Measurements from ENCODE around the gene UCHL5. TPM values are rescaled to one million over a fixed set of nuclear protein-coding genes. Genes with fewer than 3 reads are reported as not detected.
"Not testable (repeated sequence)": the region's sequence is repeated elsewhere in the genome, so short reads cannot be mapped to it uniquely, and the experiment has no call there.

Gene UCHL5
- polyA plus RNA-seq, 4 donors, result 41.2 to 51.2 (median 49.4) TPM

DNA sequence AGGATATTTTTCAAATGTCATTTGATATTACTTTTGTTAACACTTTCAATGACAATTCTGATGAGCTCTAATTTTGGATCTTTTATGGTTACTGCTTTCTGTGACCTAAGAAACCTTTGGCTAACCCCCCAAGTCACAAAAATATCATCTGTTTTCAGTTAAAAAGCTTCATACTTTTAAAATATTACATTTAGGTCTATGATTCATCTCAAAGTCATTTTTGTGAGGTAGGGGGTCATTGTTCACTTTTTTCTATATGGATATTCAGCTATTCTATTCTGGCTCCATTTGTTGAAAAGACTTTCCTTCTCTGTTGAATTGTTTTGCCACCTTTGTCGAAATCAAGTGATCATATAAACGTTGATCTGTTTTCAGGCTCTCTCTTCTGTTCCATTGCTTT lies 44.8 kb downstream of the UCHL5 start:
- no peak for DNase-seq (ENCODE audit: low read depth in 4 of 4, low spot score in 3 of 4)

DNA sequence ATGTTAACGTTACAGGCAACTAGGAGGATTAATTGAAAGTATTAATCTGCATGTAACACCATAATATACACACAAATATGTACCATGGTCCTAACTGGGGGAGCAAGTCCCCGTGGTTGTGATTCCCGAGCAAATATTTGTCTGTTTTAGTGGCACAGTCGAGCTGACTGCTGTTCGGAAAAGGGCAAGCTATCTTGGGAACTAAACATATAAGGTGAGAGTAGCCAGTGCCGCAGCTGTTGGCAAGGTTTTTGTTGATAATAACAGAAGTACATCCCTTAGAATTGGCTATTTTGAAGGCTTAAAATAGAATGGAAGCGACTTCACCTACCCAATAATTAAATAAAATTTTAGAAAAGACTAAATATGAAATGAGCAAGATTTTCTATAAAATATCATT lies 45.5 kb downstream of the UCHL5 start:
- DNase-seq (ENCODE audit: low read depth in 4 of 4, low spot score in 3 of 4), result no peak

DNA sequence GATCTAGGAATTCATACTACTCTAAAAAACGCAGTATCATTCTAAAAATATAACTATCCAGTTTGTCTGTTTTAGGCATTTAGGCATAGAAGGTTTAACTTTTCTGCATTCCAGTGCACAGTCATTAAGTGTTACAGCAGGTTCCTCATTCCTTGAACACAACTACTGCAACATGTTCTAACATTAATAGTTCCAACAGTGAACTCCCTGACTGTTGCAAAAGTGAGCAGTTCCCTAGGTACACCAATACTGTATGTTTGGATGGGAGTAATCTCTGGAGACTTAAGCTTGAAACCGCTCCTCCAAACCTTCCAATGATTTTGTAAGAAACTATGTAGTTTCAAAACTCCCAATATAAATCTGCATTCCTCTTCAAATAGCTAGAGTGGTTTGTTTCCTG lies 46.2 kb downstream of the UCHL5 start:
- no peak for DNase-seq (ENCODE audit: low read depth in 4 of 4, low spot score in 3 of 4)

DNA sequence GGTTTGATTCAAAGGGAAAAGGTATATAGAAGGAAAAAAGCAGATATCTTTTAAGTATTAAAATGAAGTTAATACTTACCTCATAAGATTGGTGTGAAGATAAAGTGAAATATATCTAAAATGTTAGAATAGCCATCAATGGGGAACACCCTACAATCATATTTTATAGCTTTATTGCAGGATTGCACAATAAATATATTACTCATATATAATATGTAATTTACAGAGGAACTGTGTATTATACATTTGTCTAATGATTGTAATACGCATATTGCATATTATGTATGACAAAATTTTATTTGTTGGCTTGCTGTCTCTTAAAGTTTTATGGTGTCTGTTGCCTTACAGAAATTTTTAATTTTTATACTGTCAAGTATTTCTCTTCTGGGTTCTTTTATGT lies 47.8 kb downstream of the UCHL5 start:
- DNase-seq (ENCODE audit: low read depth in 4 of 4, low spot score in 3 of 4), result no peak

- no peak for DNase-seq (ENCODE audit: low read depth in 4 of 4, low spot score in 3 of 4)
Observed at GRCh38 chr1:193009501-193009900, 49.7 kb downstream of the UCHL5 start.

GRCh38 chr1:193005785-193006184 lies 53.4 kb downstream of the UCHL5 start:
- DNase-seq (ENCODE audit: low read depth in 4 of 4, low spot score in 3 of 4), result no peak

DNA sequence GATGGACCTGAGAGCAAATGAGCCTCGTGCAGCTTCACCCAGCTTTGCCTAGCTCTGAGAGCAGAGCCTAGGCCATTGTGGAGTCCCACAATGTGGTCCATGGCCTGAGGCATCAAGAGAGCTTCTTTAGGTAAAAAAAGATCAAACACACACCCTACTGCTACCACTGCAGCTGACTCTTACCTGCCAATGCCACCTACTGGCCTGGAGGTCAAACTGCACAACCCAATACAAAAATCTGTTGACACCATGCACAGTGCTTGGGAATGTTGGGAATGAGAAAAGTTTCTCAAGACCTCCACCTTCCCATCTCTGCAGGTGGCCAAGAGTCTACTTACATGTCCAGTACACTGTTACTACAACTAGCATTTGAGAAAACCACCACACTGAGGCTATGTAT lies 60.6 kb downstream of the UCHL5 start:
- no peak for DNase-seq (ENCODE audit: low read depth in 4 of 4, low spot score in 3 of 4)

DNA sequence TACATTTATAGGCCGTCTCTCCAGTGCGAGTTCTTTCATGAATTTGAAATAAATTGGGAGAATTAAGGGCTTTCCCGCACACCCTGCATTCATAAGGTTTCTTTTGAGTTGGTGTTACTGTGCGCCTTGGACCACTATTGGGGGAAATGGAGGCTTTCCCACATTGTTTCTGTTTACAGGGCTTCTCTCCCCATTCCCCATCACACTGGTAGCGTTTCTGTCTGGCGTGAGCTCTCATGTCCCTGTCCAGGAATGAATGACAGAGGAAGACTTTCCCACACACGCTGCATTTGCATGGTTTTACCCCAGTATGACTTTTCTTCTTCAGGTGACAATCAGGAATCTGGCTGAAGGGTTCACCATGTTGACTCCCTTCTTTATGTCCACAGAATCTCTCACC lies 65.0 kb downstream of the UCHL5 start:
- no peak for DNase-seq (ENCODE audit: low read depth in 4 of 4, low spot score in 3 of 4)

DNA sequence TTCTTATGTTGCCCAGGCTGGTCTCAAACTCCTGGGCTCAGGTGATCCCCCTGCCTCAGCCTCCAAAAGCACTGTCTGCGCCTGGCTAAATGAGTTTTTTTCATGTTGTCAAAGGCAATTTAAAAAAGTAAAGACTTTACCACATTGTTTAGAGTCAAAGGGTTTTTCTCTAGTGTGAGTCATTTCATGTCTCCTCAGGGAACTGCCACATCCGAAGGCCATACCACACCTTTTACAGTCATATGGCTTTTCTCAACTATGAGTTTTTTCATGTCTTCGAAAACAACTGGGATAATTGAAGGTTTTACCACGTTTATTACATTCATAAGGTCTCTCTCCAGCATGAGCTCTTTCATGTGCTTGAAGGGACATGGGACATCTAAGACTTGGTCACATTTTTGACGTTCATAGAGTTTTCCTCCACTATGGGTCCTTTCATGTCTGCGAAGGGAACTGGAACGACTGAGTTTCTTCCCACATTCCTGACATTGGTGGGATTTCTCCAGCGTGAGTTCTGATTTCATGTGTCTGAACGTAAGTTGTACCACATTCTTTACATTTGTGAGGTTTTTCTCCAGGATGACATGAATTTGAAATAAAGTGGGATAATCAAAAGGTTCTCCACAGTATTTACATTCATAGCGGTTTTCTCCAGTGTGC lies 65.6 kb downstream of the UCHL5 start:
- no peak for DNase-seq (ENCODE audit: low read depth in 4 of 4, low spot score in 3 of 4)

DNA sequence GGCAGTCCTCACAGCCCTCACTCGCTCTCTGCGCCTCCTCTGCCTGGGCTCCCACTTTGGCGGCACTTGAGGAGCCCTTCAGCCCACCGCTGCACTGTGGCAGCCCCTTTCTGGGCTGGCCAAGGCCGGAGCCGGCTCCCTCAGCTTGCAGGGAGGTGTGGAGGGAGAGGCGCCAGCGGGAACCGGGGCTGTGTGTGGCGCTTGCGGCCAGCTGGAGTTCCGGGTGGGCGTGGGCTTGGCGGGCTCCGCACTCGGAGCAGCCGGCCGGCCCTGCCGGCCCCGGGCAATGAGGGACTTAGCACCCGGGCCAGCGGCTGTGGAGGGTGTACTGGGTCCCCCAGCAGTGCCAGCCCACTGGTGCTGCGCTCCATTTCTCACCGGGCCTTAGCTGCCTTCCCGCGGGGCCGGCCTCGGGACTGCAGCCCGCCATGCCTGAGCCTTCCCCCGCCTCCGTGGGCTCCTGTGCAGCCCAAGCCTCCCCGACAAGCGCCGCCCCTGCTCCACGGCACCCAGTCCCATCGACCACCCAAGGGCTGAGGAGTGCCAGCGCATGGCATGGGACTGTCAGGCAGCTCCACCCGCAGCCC lies 72.3 kb downstream of the UCHL5 start:
- not testable (repeated sequence) for DNase-seq (ENCODE audit: low read depth in 4 of 4, low spot score in 3 of 4)

DNA sequence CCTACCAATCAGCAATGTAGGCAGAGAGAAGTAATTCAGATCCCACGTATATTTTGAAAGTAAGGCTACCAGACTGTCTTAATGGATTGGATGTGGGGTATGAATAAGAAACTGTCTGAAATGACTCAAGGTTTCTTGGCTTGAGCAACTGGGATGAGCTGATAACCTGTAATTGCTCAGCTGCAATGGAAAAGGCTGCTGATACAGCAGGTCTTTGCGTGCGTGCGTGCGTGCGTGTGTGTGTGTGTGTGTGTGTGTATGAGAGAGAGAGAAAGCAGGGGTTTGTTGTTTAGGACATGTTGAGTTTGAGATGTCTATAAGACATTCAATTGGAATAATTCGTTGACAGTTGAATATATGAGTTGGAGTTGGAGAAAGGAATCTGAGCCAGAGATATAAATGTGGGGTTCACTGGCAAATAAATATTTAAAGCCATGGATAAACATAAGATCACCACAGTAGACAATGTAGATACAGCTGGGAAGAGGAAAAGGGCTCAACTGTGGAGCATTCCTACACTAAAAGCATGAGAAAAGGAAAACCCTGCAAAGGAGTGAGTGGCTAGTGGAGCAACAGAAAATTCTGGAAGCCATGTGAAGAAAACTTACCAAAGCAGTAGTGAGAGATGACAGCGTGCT lies 72.9 kb downstream of the UCHL5 start:
- no peak for DNase-seq (ENCODE audit: low read depth in 4 of 4, low spot score in 3 of 4)

DNA sequence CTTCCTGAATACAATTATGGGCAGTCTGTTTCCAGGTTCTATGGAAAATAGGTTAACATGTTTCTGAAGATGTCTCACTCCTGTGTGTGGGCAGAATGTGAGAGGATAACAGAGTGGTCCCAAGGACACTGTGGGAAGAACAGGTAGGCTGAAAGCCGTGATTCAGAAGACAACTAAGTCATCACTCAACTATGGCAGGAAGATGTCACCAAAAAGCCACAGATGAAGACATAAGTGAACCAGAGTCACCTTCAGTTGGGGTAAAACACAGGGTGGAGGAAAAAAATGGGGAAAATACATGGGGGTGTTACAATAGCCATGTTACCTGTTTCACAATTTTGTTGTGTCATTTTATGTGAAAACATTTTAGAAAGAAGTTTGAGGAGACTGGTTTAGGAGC lies 75.1 kb downstream of the UCHL5 start:
- DNase-seq (ENCODE audit: low read depth in 4 of 4, low spot score in 3 of 4), result no peak

- DNase-seq (ENCODE audit: low read depth in 4 of 4, low spot score in 3 of 4), result no peak
Observed at GRCh38 chr1:192983349-192983980, 75.7 kb downstream of the UCHL5 start.

GRCh38 chr1:192980856-192981255 lies 78.3 kb downstream of the UCHL5 start:
- DNase-seq (ENCODE audit: low read depth in 4 of 4, low spot score in 3 of 4), result no peak

DNA sequence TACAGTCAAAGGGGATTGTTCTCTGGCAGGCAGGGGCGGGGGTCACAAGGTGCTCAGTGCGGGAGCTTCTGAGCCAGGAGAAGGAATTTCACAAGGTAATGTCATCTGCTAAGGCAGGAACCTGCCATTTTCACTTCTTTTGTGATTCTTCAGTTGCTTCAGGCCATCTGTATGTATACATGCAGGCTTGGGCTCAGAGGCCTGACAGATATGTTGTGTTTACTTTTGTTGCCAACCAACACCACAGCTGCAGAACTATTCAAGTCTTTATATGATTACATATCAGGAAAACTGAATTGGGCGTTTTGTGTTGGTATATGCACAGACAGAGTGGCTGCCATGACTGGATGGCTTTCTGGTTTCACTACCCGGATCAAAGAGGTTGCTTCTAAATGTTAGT lies 78.8 kb downstream of the UCHL5 start:
- DNase-seq (ENCODE audit: low read depth in 4 of 4, low spot score in 3 of 4), result not testable (repeated sequence)

- no peak for DNase-seq (ENCODE audit: low read depth in 4 of 4, low spot score in 3 of 4)
Observed at GRCh38 chr1:192979542-192979941, 79.6 kb downstream of the UCHL5 start.

DNA sequence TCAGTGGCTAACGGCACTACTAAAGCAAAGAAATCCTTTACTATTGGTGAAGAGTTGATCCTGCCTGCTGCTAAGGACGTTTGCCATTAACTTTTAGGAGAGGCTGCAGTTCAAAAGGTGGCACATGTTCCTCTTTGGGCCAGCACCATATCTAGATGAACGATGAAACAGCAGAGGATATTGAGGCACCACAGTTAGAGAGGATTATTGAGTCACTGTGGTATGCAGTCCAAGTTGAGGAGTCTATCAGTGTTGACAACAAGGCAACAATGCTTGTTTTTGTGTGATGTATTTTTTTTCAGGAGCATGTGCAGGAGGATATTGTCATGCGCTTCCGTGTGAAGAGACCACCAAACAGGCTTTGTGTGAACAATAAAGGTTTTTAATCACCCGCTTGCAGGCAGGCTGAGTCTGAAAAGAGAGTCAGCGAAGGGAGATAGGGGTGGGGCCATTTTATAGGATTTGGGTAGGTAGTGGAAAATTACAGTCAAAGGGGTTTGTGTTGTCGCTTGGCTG lies 80.9 kb downstream of the UCHL5 start:
- DNase-seq (ENCODE audit: low read depth in 4 of 4, low spot score in 3 of 4), result no peak

DNA sequence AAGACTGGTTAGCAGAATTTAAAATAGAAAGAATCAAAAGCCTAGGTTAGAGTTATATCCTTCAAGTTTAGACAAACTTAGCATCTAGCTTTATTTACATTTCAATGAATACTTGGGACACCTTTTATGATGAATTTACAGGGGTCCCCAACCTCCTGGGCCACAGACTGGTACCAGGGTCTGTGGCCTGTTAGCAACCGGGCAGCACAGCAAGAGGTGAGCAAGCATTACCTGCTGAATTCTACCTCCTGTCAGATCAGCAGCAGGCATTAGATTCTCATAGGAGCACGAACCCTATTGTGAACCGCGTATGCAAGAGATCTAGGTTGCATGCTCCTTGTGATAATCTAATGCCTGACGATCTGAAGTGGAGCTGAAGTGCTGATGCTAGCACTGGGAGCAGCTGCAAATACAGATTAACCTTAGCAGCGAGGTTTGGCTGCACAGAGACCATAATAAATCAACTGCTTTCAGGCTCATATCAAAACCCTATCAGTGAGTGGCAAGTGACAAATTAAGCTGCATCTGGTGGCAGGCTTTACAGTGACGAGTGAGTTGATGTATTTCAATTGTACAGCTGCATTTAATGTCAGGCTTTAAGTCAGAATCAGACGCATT lies 82.0 kb downstream of the UCHL5 start:
- no peak for DNase-seq (ENCODE audit: low read depth in 4 of 4, low spot score in 3 of 4)

- DNase-seq (ENCODE audit: low read depth in 4 of 4, low spot score in 3 of 4), result no peak
Observed at GRCh38 chr1:192976576-192976975, 82.6 kb downstream of the UCHL5 start.

GRCh38 chr1:192974701-192975100 lies 84.5 kb downstream of the UCHL5 start:
- no peak for DNase-seq (ENCODE audit: low read depth in 4 of 4, low spot score in 3 of 4)

DNA sequence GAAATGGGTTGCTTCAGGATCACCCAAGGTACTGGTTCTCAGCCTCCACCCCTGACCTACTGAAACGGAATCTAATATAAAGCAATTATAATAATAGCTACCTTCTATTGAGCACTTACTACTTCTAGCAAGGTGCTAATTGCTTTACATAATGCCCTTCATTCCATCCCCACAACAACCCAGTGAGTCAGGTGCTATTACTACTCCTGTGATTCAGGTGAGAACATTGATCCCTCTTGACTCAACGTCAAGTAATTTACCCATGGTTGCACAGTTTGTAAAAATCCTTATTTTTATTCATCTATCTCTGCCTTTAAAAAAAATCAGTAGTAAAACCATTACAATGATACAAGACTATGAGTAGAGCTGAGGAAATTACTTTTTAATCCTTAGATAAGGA lies 85.2 kb downstream of the UCHL5 start:
- DNase-seq (ENCODE audit: low read depth in 4 of 4, low spot score in 3 of 4), result no peak
